ENCODE data around the gene HHAT.

- TF ChIP-seq EZH2 (IDR thresholded peaks at IDR 0.05; ENCODE audit: borderline replicate concordance, low read depth, low read length, severe bottlenecking), result no peak
- TF ChIP-seq FOS (IDR thresholded peaks at IDR 0.05; ENCODE audit: borderline replicate concordance, insufficient read depth, low read length), result no peak
- no peak for TF ChIP-seq CTCF (IDR thresholded peaks at IDR 0.05; ENCODE audit: extremely low read depth in 1 of 2, insufficient read depth in 1 of 2, low read depth in 1 of 2, low read length in 2 of 2)
- no peak for TF ChIP-seq POLR2AphosphoS5 (IDR thresholded peaks at IDR 0.05; ENCODE audit: insufficient read depth, low read depth, low read length)
These were observed 112.3 kb downstream of the HHAT start for GRCh38 chr1:210441028-210441427.
